Astrocyte (in vitro differentiated cells and primary cell): ENCODE data around the gene CRYM. TPM values are rescaled to one million over a fixed set of nuclear protein-coding genes. Genes with fewer than 3 reads are reported as not detected.
"Not testable (repeated sequence)": the region's sequence is repeated elsewhere in the genome, so short reads cannot be mapped to it uniquely, and the experiment has no call there.

ENCODE experiments used
- DNase-seq: peaks from one replicate; pipeline ENCODE4 v3.0.0-alpha.2; 2010; ENCODE audit warnings: low read depth
- FAIRE-seq: peaks from 2 replicates; lab custom pipeline; 2011; peaks lifted over from hg19 to GRCh38; lab: Jason Lieb, UNC
- H2AFZ ChIP-seq: 2 replicates; pipeline ENCODE4 v1.6.0; 2012; ENCODE audit warnings: low read depth, low read length, inconsistent platforms
- H3K27ac ChIP-seq: 2 replicates; pipeline ENCODE4 v1.5.1; 2011; ENCODE audit warnings: low read depth, low read length, inconsistent platforms
- H3K27me3 ChIP-seq: 2 replicates; pipeline ENCODE4 v1.6.0; 2011; ENCODE audit warnings: low read length, inconsistent platforms; ENCODE audit not compliant: insufficient read depth
- H3K36me3 ChIP-seq: 2 replicates; pipeline ENCODE4 v1.5.1; 2011; ENCODE audit warnings: low read length, inconsistent platforms; ENCODE audit not compliant: insufficient read depth
- H3K4me1 ChIP-seq: 2 replicates; pipeline ENCODE4 v1.5.1; 2011; ENCODE audit warnings: low read length, inconsistent platforms; ENCODE audit not compliant: insufficient read depth
- H3K4me2 ChIP-seq: 2 replicates; pipeline ENCODE4 v1.6.0; 2012; ENCODE audit warnings: low read length, inconsistent platforms
- H3K4me3 ChIP-seq: 2 replicates; pipeline ENCODE4 v1.5.1; 2011; ENCODE audit warnings: low read depth, mild to moderate bottlenecking, low read length, inconsistent platforms; ENCODE audit not compliant: insufficient read depth
- H3K79me2 ChIP-seq: 2 replicates; pipeline ENCODE4 v1.6.0; 2012; ENCODE audit warnings: mild to moderate bottlenecking, low read length, inconsistent platforms; ENCODE audit not compliant: insufficient read depth
- H3K9ac ChIP-seq: 2 replicates; pipeline ENCODE4 v1.6.0; 2012; ENCODE audit warnings: mild to moderate bottlenecking, low read length, inconsistent platforms
- H3K9me3 ChIP-seq: 2 replicates; pipeline ENCODE4 v1.5.1; 2012; ENCODE audit warnings: low read depth, mild to moderate bottlenecking, low read length, inconsistent platforms; ENCODE audit not compliant: insufficient read depth
- H4K20me1 ChIP-seq: 2 replicates; pipeline ENCODE4 v1.6.0; 2012; ENCODE audit warnings: low read length, inconsistent platforms; ENCODE audit not compliant: insufficient read depth
- H3K27ac Mint-ChIP-seq: one replicate; pipeline ENCODE4 v1.8.0; 2021; ENCODE audit warnings: mild to moderate bottlenecking, mixed read lengths; ENCODE audit not compliant: unreplicated experiment
- H3K27me3 Mint-ChIP-seq: one replicate; pipeline ENCODE4 v1.8.0; 2021; ENCODE audit warnings: low read depth, mixed read lengths; ENCODE audit not compliant: unreplicated experiment
- H3K36me3 Mint-ChIP-seq: one replicate; pipeline ENCODE4 v1.8.0; 2021; ENCODE audit warnings: low read depth, mixed read lengths; ENCODE audit not compliant: unreplicated experiment
- H3K4me1 Mint-ChIP-seq: one replicate; pipeline ENCODE4 v1.8.0; 2021; ENCODE audit warnings: low read depth, mixed read lengths; ENCODE audit not compliant: unreplicated experiment
- H3K4me3 Mint-ChIP-seq: one replicate; pipeline ENCODE4 v1.8.0; 2021; ENCODE audit warnings: mild to moderate bottlenecking, moderate library complexity, mixed read lengths; ENCODE audit not compliant: unreplicated experiment
- H3K9me3 Mint-ChIP-seq: one replicate; pipeline ENCODE4 v1.8.0; 2021; ENCODE audit warnings: mild to moderate bottlenecking, mixed read lengths; ENCODE audit not compliant: unreplicated experiment
- EZH2 ChIP-seq: IDR thresholded peaks from 2 replicates; pipeline ENCODE4 v1.6.1; 2012; ENCODE audit warnings: mild to moderate bottlenecking, low read length, inconsistent platforms; ENCODE audit not compliant: insufficient read depth
- total RNA-seq: library from RNA; stranded (reverse); gene quantifications from 2 replicates; pipeline ENCODE4 v1.2.1, GENCODE V29; 2021
- TF ChIP-seq, protein P1 (sequence below): IDR thresholded peaks from 2 replicates; pipeline ENCODE4 v1.5.1; 2011; ENCODE audit warnings: low read depth, mild to moderate bottlenecking, inconsistent platforms, low read length, moderate library complexity; ENCODE audit not compliant: insufficient read depth

CRYM gene
- total RNA-seq, 1 donor from 2014 or later: 0.50 TPM

DNA sequence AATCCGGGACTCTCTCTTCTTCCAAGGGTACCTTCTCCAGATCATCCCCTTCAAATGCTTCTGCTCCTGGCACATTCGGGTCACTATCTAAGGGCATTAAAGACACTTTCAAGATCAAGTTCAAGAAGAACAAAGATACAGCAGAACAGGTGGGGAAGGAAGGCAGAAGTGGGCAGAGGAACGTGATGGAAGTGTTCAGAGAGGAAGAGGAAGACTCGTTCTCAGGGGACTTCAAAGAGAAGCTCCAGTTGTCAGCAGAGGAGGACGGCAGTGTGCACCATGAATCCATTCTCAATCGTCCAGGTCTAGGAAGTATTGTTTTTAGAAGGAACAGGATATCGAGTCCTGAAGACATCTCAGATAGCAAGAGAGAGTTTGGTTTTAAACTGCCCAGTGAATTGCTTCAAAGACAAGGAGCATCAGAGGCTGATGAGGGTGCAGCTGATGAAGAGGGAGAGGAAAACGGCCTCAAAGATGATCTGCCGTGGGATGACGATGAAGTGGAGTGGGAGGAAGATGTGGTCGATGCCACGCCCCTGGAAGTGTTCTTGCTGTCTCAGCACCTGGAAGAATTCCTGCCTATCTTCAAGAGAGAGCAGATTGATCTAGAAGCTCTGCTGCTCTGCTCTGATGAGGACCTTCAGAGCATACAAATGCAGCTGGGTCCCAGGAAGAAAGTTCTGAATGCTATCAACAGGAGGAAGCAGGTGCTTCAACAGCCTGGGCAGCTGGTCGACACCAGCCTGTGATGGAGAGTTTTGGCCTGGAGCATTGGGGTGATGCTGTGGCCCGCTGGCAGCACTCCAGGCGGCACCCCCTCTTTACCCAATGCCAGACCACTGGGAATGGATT lies 27.8 kb downstream of the CRYM start:
- Histone ChIP-seq H3K36me3 (no peaks in the 10 kb centered on the region), H3K27me3 (peaks cover 20% of the 10 kb centered on the region), H3K4me1 (no peaks in the 10 kb centered on the region), H3K9ac (no peak overlapping the region), H3K79me2 (no peaks in the 10 kb centered on the region), H2AFZ (no peak overlapping the region), H3K27ac (no peak overlapping the region), H4K20me1 (no peaks in the 10 kb centered on the region), H3K9me3 (no peaks in the 10 kb centered on the region), H3K4me3 (no peak overlapping the region), H3K4me2 (no peak overlapping the region)
- H3K9me3 Mint-ChIP-seq: peaks cover 2% of the 10 kb centered on the region
- DNase-seq (no peak), FAIRE-seq (no peak)
- no peaks in the 10 kb centered on the region for H3K4me1 Mint-ChIP-seq
- TF ChIP-seq EZH2: no peak
- TF ChIP-seq, protein P1, sequence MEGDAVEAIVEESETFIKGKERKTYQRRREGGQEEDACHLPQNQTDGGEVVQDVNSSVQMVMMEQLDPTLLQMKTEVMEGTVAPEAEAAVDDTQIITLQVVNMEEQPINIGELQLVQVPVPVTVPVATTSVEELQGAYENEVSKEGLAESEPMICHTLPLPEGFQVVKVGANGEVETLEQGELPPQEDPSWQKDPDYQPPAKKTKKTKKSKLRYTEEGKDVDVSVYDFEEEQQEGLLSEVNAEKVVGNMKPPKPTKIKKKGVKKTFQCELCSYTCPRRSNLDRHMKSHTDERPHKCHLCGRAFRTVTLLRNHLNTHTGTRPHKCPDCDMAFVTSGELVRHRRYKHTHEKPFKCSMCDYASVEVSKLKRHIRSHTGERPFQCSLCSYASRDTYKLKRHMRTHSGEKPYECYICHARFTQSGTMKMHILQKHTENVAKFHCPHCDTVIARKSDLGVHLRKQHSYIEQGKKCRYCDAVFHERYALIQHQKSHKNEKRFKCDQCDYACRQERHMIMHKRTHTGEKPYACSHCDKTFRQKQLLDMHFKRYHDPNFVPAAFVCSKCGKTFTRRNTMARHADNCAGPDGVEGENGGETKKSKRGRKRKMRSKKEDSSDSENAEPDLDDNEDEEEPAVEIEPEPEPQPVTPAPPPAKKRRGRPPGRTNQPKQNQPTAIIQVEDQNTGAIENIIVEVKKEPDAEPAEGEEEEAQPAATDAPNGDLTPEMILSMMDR: no peak
- no peaks in the 10 kb centered on the region for H3K36me3 Mint-ChIP-seq
- peaks cover 33% of the 10 kb centered on the region for H3K27me3 Mint-ChIP-seq
- H3K27ac Mint-ChIP-seq: no peak overlapping the region
- H3K4me3 Mint-ChIP-seq: no peak overlapping the region

- FAIRE-seq, H3K4me3 ChIP-seq, H3K27ac ChIP-seq, H3K4me1 ChIP-seq, H3K36me3 ChIP-seq, H3K9me3 Mint-ChIP-seq, H3K4me3 Mint-ChIP-seq, H3K9me3 ChIP-seq, H2AFZ ChIP-seq, H3K27ac Mint-ChIP-seq, H4K20me1 ChIP-seq, H3K9ac ChIP-seq, H3K36me3 Mint-ChIP-seq, DNase-seq, H3K79me2 ChIP-seq, H3K4me1 Mint-ChIP-seq, H3K4me2 ChIP-seq: not testable (repeated sequence)
- H3K27me3 Mint-ChIP-seq: peaks cover 19% of the 10 kb centered on the region
- peaks cover 14% of the 10 kb centered on the region for H3K27me3 ChIP-seq
Observed at GRCh38 chr16:21248179-21248578, 29.9 kb downstream of the CRYM start.

- peaks cover 2% of the 10 kb centered on the region for H3K9me3 Mint-ChIP-seq
- no peak overlapping the region for H3K27ac ChIP-seq
- H3K36me3 ChIP-seq: no peaks in the 10 kb centered on the region
- H3K9me3 ChIP-seq: no peaks in the 10 kb centered on the region
- H3K4me1 ChIP-seq: no peaks in the 10 kb centered on the region
- H3K36me3 Mint-ChIP-seq: no peaks in the 10 kb centered on the region
- TF ChIP-seq, protein P1: no peak
- no peak for TF ChIP-seq EZH2
- H3K4me3 Mint-ChIP-seq: no peak overlapping the region
- DNase-seq (no peak), FAIRE-seq (no peak)
- H3K4me1 Mint-ChIP-seq: no peaks in the 10 kb centered on the region
- H3K9ac ChIP-seq: no peak overlapping the region
- H3K27me3 Mint-ChIP-seq: peaks cover 8% of the 10 kb centered on the region
- no peaks in the 10 kb centered on the region for H3K79me2 ChIP-seq
- no peak overlapping the region for H2AFZ ChIP-seq
- peaks cover 6% of the 10 kb centered on the region for H3K27me3 ChIP-seq
- no peaks in the 10 kb centered on the region for H4K20me1 ChIP-seq
- H3K4me2 ChIP-seq: no peak overlapping the region
- H3K4me3 ChIP-seq: no peak overlapping the region
- H3K27ac Mint-ChIP-seq: no peak overlapping the region
Observed at GRCh38 chr16:21244518-21245215, 33.4 kb downstream of the CRYM start.
